Stimulated activated CD4-positive, alpha-beta T cell treated with anti-CD3 and anti-CD28 coated beads, TNF-alpha, amount 100 ng/mL, for 1 hour (primary cell): ENCODE data around the gene MYL10.

ENCODE experiments used
- DNase-seq, 3 donors: peaks; one replicate each; pipeline ENCODE4 v3.0.0-alpha.2; 2020; ENCODE audit warnings: low read depth in 3 of 3, low spot score in 1 of 3

Gene MYL10

GRCh38 chr7:101597941-101598340 lies 31.2 kb downstream of the MYL10 start:
- no peak for DNase-seq

DNA sequence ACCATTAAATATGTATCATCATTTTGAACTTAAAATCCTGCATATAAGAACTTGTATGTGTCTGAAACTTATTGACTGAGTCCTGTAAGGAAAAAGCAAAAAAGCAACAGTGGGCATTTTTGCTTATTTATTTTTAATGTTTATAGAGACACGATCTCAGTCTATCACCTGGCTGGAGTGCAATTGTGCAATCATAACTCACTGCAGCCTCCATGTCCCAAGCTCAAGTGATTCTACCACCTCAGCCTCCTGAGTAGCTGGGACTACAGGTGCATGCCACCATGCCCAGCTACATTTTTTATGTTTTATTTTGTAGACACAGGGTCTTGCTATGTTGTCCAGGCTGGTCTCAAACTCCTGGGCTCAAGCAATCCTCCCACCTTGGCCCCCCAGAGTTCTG lies 32.2 kb downstream of the MYL10 start:
- DNase-seq: no peak

DNA sequence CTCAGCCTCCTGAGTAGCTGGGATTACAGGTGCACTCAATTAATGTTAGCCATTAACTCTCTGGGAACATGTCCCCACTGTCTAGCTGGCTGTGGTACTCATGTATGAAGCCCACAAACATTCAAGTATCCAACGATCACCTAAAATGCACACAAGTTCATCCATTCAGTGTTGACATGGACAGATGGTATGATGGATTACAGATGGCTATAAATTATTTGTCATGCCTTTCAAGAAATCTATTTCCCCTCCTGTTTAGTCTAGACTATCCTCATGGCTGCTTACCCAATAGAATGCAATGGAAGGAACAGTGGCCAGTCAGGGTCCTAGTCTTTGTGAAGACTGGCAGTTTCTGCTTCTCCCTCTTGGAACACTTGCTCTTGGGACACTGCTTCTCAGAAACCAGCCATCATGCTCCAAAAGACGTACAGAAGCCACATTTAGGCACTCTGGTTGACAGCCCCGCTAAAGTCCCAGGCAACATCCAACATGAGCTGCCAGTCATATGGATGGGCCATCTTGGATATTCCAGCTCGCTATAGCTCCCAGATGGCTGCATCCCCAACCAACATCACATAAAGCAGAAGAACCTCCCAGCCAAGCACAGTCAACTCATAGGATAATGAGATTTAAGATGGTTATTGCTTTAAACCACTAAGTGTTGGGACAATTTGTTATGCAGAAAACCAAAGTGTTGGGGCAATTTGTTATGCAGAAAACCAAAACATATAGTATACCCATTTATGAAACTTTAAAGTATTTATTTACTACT lies 33.1 kb downstream of the MYL10 start:
- DNase-seq: no peak

DNA sequence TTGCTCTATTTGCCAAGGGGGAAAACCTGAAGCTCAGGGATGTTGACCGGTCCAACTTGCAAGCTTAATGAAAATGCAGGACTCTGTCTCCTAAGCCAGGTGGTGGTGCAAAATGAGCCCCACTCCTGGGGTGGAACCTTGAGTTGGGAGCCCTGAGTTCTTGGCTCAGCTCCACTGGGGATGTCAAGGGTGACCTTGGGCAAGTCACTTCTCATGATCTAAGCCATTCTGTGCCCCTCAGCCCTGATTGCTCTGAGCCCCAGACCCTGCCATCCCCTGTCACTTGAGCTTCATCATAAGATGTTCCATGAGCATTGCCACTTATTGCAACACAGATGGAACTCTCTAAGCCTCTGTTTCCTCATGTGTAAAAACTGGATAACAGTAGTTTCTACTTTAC lies 33.9 kb downstream of the MYL10 start:
- no peak for DNase-seq

DNA sequence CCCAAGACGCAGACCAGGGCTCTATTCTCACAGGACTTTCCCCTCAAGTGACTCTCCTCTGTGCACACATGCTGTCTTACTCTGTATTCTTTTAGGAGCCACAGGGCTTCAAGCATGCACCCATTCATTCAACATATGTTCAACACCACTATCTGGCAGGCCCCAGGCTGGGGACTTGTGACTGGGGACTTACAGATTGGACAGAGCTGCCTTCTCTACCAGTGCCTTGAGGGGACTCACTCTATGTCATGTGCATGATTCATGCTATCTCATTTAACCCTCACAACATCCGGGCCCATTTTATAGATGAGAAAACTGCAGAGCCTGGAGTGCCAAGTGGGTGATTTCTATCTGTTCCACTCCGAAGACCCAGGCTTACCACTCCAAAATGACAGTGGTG lies 34.3 kb downstream of the MYL10 start:
- no peak for DNase-seq

DNA sequence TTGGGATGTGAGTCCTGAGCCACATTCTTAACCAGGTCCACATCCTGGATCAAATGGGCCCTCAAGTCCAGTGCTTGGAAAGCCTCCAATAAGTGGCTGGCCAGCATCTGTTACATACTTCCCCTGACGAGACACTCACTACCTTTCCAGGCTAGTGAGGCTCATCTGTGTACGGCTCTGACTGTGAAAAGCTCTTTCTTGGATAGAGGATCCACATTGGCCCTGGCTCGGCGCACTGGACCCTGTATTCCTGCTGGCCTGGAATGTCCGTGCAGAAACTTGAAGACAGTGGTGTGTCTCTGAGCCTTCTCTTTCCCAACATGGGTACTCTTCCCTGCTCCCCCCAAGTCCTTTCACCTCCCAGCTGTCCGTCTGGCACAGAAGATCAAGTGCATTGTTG lies 35.5 kb downstream of the MYL10 start:
- DNase-seq: no peak

DNA sequence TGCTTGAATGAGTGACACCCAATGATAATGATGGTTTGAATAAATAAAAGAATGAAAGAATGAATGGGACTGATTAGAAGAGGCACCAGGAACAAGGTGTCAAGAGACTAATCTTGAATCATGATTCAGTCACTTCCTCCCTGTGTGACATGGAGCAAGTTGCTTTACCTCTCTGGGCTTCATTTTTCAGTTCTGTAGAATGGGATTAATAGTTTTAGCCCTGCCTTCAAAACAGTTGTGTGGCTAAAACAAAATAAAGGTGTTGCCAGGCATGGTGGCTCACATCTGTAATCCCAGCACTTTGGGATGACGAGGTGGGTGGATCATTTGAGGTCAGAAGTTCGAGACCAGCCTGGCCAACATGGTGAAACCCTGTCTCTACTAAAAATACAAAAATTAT lies 37.6 kb downstream of the MYL10 start:
- no peak for DNase-seq

DNA sequence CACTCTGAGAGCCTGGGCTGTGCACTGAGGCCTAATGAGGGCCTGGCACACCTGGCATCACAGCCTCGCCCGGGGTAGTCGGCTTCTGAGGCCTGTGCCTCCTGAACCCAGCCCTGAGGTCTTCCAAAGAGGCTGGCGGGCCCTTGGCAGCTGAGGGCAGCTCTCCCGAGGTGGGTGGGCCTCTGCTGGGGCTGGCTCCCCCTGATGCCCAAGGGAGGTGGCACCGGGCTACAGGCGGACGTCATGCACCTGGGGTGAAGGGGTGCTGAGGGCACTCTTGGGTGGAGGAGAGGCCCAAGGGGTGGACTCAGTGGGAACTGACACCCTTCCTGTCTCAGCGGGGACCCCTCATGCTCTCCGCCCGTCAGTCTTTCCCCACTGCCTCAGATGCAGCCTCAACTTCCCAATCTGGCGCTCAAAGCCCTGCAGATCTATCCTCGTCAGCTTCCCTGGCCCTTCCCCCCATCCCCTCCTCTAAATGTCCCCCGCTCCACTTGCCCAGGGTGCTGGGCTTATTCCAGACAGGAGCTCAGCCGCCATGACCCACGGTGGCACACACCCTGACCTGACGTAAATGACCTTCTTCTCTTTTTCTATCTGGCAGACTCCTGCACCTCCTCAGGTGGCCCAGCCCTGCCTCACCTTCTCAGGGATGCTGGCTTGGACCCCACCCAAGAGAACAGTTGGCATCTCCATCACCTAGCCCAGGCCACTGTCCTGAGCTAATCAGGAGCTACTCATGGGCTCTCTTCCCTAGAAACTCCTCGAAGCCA lies 38.2 kb downstream of the MYL10 start:
- no peak for DNase-seq

GRCh38 chr7:101589976-101590662 lies 39.0 kb downstream of the MYL10 start:
- DNase-seq: no peak

GRCh38 chr7:101589052-101589451 lies 40.0 kb downstream of the MYL10 start:
- DNase-seq: no peak

DNA sequence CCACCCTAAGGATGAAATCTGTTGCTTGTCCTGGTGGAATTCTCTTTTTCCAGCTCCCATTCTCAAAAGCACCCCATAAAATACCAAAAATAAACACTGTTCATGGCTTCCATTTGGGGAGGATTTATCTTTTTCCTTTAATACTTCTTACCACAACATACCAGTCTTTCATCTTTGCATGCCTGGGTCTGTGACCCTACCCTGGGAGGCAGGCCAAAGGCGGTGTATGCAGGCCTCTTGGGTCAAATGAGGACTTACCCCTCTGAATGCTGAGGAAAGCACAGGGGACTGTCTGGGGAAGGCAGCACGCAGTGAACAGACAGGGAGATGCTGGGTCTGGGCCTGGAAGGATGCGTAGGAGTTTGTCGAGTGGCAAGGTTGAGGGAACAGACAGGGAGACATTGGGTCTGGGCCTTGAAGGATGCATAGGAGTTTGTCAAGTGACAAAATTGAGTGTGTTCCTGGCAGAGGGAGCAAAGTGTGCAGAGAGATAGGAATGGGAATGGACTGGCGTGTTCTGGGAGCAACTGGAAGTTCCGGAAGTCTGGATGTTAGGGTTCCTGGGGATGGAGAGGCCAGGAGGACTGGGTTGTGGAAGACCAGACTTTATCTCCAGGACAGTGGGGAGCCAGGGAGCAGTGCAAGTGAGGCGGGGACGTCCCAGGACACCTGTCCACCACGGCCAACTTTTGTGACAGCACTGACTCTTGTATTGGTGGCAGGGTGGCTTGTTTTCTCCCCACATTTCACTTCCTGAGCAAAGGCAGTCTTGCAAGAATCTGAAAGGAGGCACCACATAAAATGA lies 40.8 kb downstream of the MYL10 start:
- DNase-seq: no peak

GRCh38 chr7:101586906-101587677 lies 42.0 kb downstream of the MYL10 start:
- no peak for DNase-seq

DNA sequence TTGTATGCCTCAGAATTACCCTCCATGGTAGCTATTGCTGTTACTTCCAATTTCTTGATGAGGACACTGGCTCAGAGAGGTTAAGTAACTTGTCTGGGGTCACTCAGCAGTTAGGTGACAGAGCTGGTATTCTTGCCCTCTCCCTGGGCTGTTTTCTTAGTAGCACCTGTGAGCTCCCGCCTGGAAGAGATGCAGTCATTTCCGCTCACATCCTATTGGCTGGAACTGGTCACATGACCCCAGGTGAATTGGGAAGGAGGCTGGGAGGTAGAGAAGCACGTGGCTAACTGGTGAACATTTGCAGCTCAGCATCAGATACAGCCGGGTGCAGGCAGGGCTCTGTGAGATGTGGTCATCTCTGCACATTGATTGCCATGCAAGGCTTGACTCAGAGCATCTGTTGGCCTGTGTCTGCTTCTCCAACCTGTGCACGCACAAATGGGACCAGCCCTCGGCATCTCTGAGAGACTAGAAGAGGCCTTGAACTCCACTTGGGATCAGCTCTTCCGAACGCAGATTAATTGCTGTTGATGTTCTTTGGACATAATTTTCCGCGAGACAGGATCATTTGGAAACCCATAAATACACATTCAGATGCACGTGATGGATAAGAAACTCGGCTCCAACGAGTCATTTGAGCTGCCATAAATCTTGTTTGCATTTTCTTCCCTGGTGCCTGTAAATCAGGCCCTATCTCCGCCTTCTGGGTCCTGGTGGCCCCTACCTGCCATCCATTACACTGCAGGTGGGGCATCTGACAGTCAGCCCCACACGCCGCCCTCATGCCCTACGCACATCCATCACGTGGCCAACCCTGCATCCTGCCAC lies 42.8 kb downstream of the MYL10 start:
- no peak for DNase-seq

- no peak for DNase-seq
Observed at GRCh38 chr7:101582971-101583370, 46.1 kb downstream of the MYL10 start.

DNA sequence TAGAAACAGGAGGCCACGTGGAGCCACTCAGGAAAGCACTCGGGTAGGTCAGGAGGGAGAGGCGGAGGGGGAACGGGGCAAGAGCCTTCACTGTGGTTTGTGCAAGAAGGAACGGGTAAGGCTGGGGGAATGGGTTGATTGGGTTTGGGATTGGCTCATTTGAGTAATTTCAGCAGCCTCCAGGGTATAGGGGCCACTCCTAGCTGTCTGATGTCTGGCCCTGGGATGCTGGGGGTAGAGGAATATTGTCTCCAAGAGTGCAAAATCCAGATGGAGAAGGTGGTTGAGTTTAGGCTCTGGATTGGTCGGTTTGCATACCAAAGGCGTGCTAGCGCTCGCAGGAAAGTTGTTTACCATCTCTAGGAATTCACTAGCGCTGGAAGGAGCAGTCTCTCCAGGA lies 47.2 kb downstream of the MYL10 start:
- no peak for DNase-seq

DNA sequence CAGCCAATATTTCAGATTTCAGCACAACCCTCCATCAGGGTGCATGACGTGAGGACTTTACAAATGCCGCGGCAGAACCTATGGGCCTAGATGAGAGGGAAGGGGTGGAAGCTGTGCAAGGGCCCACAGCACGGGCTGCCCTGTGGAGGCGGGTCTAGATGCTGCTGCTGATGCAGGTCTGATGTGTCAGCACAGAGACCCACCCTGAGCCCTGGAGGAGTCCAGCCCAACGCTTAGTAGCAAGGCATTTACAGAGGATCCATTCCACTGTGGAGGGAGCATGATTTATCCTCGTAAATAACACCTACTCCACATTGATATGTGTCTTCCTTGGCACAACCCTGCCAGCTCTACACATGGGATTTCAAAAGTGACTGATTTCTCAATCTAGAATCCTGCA lies 48.5 kb downstream of the MYL10 start:
- no peak for DNase-seq

- DNase-seq: no peak
Observed at GRCh38 chr7:101578552-101578951, 50.5 kb downstream of the MYL10 start.

DNA sequence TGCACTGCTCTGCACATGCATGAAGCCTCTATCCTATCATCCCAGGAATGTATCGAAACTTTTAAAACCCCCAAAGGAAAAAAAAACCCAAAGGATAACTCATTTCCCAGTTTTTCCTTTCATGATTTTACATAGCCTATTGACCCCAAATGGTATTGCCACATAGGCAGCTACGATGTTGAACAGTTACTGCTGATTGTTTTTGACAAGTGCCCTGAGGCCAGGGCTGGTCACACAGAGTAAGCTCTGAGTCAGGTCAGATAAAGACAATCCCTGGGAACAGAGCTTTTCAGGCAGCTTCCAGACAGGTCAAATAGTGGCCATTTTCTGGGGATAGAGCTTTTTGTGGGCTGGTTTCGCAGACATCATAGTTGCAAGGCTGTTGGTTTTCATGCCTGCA lies 52.1 kb downstream of the MYL10 start:
- DNase-seq: no peak

DNA sequence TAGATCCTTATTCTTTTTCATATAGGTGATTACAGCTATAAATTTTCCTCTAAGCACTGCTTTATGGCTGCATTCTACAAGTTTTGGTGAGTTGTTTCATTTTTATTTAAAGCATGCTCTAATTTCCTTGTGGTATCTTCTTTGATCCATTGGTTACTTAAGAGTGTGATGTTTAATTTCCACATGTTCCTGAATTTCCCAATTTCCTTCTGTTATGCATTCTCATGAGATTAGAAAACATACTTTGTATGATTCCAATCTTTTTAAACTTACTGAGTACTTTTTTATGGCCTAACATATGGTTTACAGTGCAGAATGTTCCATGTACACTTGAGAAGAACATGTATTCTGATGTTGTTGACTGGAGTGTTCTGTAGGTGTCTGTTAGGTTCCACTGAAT lies 53.4 kb downstream of the MYL10 start:
- DNase-seq: no peak

DNA sequence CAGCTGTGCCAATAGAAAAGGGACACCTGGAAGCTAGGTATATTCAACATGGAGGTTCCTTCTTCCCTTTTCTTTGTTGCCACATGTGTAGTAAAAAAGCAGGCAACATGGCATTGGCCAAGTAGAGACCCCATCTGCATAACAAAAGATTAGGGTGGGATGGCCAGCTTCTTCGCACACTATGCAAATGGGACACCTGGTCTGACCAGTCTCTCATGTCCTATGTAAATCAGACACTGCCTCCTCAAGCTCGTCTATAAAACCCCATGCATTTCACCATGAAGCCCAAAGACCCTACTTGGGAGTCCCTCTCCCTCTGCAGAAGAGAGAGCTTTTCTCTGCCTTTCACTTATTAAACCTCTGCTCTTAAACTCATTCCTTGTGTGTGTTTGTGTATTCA lies 53.9 kb downstream of the MYL10 start:
- DNase-seq: no peak
